Islet of Langerhans (tissue), 1 donor: ENCODE measurements around the gene NDUFS3.
"Not testable (repeated sequence)": the region's sequence is repeated elsewhere in the genome, so short reads cannot be mapped to it uniquely, and the experiment has no call there.

Experiments used
- FAIRE-seq: peaks from one replicate; lab custom pipeline; 2011; peaks lifted over from hg19 to GRCh38; lab: Jason Lieb, UNC

NDUFS3 gene

GRCh38 chr11:47578524-47579494, at the start of gene NDUFS3, which contains the start of gene KBTBD4:
Gene NDUFS3, plus strand, starts transcription at chr11:47579074. Its CDS starts 18 bp downstream, at chr11:47579092.
Gene KBTBD4, minus strand, starts transcription at chr11:47578970. Its CDS starts 19 bp downstream, at chr11:47578951.
- FAIRE-seq: no peak

- FAIRE-seq: no peak
Measured at GRCh38 chr11:47529951-47530350, 48.9 kb upstream of the NDUFS3 start.

- not testable (repeated sequence) for FAIRE-seq
Measured at GRCh38 chr11:47530721-47531120, 48.2 kb upstream of the NDUFS3 start.

GRCh38 chr11:47531666-47532065, 47.2 kb upstream of the NDUFS3 start:
- no peak for FAIRE-seq

- FAIRE-seq: no peak
Measured at GRCh38 chr11:47532597-47533213, 46.2 kb upstream of the NDUFS3 start.

GRCh38 chr11:47533690-47534151, 45.2 kb upstream of the NDUFS3 start:
- peak; percentile 17 for FAIRE-seq

GRCh38 chr11:47534704-47535251, 44.1 kb upstream of the NDUFS3 start:
- FAIRE-seq: no peak

- FAIRE-seq: no peak
Measured at GRCh38 chr11:47536915-47537314, 42.0 kb upstream of the NDUFS3 start.

GRCh38 chr11:47538741-47539565, 39.9 kb upstream of the NDUFS3 start:
- no peak for FAIRE-seq

GRCh38 chr11:47539681-47540039, 39.2 kb upstream of the NDUFS3 start:
- FAIRE-seq: no peak

GRCh38 chr11:47541070-47541469, 37.8 kb upstream of the NDUFS3 start:
- no peak for FAIRE-seq

GRCh38 chr11:47545298-47545697, 33.6 kb upstream of the NDUFS3 start:
- FAIRE-seq: no peak

GRCh38 chr11:47546274-47546673, 32.6 kb upstream of the NDUFS3 start:
- not testable (repeated sequence) for FAIRE-seq

GRCh38 chr11:47550288-47551047, 28.4 kb upstream of the NDUFS3 start:
- FAIRE-seq: no peak

- FAIRE-seq: no peak
Measured at GRCh38 chr11:47551086-47551485, 27.8 kb upstream of the NDUFS3 start.

- FAIRE-seq: no peak
Measured at GRCh38 chr11:47552056-47552565, 26.8 kb upstream of the NDUFS3 start.

GRCh38 chr11:47552566-47553405, 26.1 kb upstream of the NDUFS3 start, which contains the start of gene CELF1:
Gene CELF1, minus strand, starts transcription at chr11:47553132. Its CDS starts 53,609 bp downstream, at chr11:47499523.
- no peak for FAIRE-seq

GRCh38 chr11:47553406-47553743, 25.5 kb upstream of the NDUFS3 start:
- no peak for FAIRE-seq

GRCh38 chr11:47557004-47557403, 21.9 kb upstream of the NDUFS3 start:
- FAIRE-seq: not testable (repeated sequence)

GRCh38 chr11:47558695-47559094, 20.2 kb upstream of the NDUFS3 start:
- FAIRE-seq: no peak
